ENCODE measurements around the gene ADGRA1. TPM values are rescaled to one million over a fixed set of nuclear protein-coding genes. Genes with fewer than 3 reads are reported as not detected.

The ADGRA1 gene
- total and polyA plus RNA-seq, 2 of the 13 experiments (the other 11 are each of a cell fraction or from before 2014, with no cell fraction given) = not detected

DNA sequence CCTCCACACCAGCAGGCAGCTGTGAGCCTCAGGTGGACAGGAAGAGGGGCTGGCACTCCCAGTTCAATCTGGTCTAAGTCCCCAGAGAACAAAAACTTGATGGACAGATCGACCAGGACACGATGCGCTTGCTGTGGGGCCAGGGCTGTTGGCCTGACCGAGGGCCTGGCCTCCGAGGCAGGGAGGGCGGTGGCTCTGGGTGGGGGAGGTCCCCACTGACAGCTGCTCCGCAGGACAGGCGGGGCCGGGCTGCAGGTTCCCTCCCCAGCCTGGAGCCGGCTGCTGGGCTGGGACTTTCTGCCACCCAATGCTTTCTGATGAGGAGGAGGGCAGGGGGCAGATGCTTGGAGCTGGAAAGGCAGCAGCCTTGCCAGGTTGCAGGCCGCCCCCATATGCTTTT is 37.4 kb upstream of the ADGRA1 start:
- POLR2A ChIA-PET = no interaction called here
- no peak for ATAC-seq
- no peak overlapping the region for H3K27ac ChIP-seq (ENCODE audit: extremely low read length, insufficient read depth, low read length)
- TF ChIP-seq ZNF772 (CRISPR knock-in tag; IDR thresholded peaks at IDR 0.05) (no peak), ZNF75D (CRISPR knock-in tag; IDR thresholded peaks at IDR 0.05; ENCODE audit: borderline replicate concordance) (no peak), ZMYM4 (CRISPR knock-in tag; IDR thresholded peaks at IDR 0.05) (no peak), ZNF264 (CRISPR knock-in tag; IDR thresholded peaks at IDR 0.05) (no peak), ZNF776 (CRISPR knock-in tag; IDR thresholded peaks at IDR 0.05) (no peak)
- CTCF ChIA-PET (ENCODE audit: low intra/inter-chr PET ratio, low total read pairs) = no interaction called here
- WGBS (ENCODE audit: low lambda C conversion rate) = no CpG with 5 or more reads among the region's 11 CpGs
- FAIRE-seq = no peak
- intact Hi-C loops (cut with micrococcal nuclease; ENCODE audit: unreplicated experiment) (no loop called here), in situ Hi-C loops (cut with HindIII; ENCODE audit: extremely low pct_ligation_motif_present, low pct_unique_long_range_greater_than_20kb) (no loop called here)
- H4K20me1 ChIP-seq (ENCODE audit: insufficient read depth, low read length) = no peaks in the 10 kb centered on the region
- H3K36me3 ChIP-seq (replicated peaks in 1 of 2; ENCODE audit: control insufficient read depth in 1 of 2, insufficient read depth in 2 of 2, low read length in 2 of 2) = no peaks in the 10 kb centered on the region
- BruUV-seq (replicated peaks) = no TSS peak
- no peak overlapping the region for H3K9ac ChIP-seq (ENCODE audit: insufficient read depth, low read depth, low read length)
- H3K9me3 ChIP-seq (ENCODE audit: low read length) = no peaks in the 10 kb centered on the region
- no peaks in the 10 kb centered on the region for H3K4me1 ChIP-seq (ENCODE audit: insufficient read depth, low read length)
- H3K27me3 ChIP-seq (ENCODE audit: control insufficient read depth in 1 of 2, insufficient read depth in 2 of 2, low read length in 2 of 2) = peaks cover 27 to 74% of the 10 kb centered on the region in 2 experiments; a peak in 4 of 5 replicates
- no peak overlapping the region for H2AFZ ChIP-seq (ENCODE audit: low read length)
- no peak overlapping the region for H3K4me2 ChIP-seq (ENCODE audit: low read depth, low read length)
- H3K79me2 ChIP-seq (ENCODE audit: insufficient read depth, low read length) = no peaks in the 10 kb centered on the region
- no peak overlapping the region for H3K4me3 ChIP-seq (replicated peaks in 1 of 3; ENCODE audit: insufficient read depth in 1 of 3, low read depth in 2 of 3, low read length in 3 of 3)
- DNase-seq (ENCODE audit: low spot score) = no peak

DNA sequence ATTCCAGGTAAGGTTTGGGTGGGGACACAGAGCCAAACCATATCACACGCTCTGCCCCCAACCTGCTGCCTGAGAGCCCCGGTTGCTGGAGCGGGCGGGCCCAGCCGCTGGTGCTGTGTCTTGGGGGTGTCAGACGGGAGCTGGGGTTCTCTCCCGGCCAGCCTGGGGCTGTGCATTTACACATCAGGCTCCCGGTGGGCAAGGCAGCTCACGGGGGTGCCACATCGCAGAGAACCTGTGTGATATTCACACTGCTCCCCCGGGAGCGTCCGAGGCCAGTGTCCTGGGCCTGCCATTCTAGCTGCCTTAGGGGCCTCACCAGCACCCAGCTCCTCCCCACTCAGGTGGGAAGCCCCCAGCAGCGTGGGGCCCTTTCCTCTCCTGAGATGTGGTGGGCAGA is 35.6 kb upstream of the ADGRA1 start:
- no TSS peak for BruUV-seq (replicated peaks)
- Histone ChIP-seq H3K27me3 (ENCODE audit: control insufficient read depth in 1 of 2, insufficient read depth in 2 of 2, low read length in 2 of 2) (peaks cover 20 to 70% of the 10 kb centered on the region in 2 experiments; a peak in 4 of 5 replicates), H3K4me3 (replicated peaks in 1 of 3; ENCODE audit: insufficient read depth in 1 of 3, low read depth in 2 of 3, low read length in 3 of 3) (no peak overlapping the region), H2AFZ (ENCODE audit: low read length) (no peak overlapping the region), H3K36me3 (replicated peaks in 1 of 2; ENCODE audit: control insufficient read depth in 1 of 2, insufficient read depth in 2 of 2, low read length in 2 of 2) (no peaks in the 10 kb centered on the region), H3K27ac (ENCODE audit: extremely low read length, insufficient read depth, low read length) (no peak overlapping the region), H3K4me1 (ENCODE audit: insufficient read depth, low read length) (no peaks in the 10 kb centered on the region), H3K79me2 (ENCODE audit: insufficient read depth, low read length) (no peaks in the 10 kb centered on the region), H4K20me1 (ENCODE audit: insufficient read depth, low read length) (no peaks in the 10 kb centered on the region), H3K9me3 (ENCODE audit: low read length) (no peaks in the 10 kb centered on the region), H3K9ac (ENCODE audit: insufficient read depth, low read depth, low read length) (no peak overlapping the region), H3K4me2 (ENCODE audit: low read depth, low read length) (no peak overlapping the region)
- WGBS (ENCODE audit: low lambda C conversion rate) = no CpG with 5 or more reads among the region's 14 CpGs
- no peak for TF ChIP-seq ZNF207 (IDR thresholded peaks at IDR 0.05; ENCODE audit: borderline replicate concordance)
- no peak for TF ChIP-seq ZFP62 (CRISPR knock-in tag; IDR thresholded peaks at IDR 0.05)
- no peak for TF ChIP-seq ZNF556 (CRISPR knock-in tag; IDR thresholded peaks at IDR 0.05; ENCODE audit: borderline replicate concordance)
- TF ChIP-seq DNMT1 (CRISPR knock-in tag; IDR thresholded peaks at IDR 0.05) = no peak
- no peak for TF ChIP-seq ZNF619 (CRISPR knock-in tag; IDR thresholded peaks at IDR 0.05)
- TF ChIP-seq ZSCAN25 (CRISPR knock-in tag; IDR thresholded peaks at IDR 0.05) = no peak
- no peak for TF ChIP-seq PAF1 (CRISPR knock-in tag; IDR thresholded peaks at IDR 0.05)
- TF ChIP-seq, protein P1, sequence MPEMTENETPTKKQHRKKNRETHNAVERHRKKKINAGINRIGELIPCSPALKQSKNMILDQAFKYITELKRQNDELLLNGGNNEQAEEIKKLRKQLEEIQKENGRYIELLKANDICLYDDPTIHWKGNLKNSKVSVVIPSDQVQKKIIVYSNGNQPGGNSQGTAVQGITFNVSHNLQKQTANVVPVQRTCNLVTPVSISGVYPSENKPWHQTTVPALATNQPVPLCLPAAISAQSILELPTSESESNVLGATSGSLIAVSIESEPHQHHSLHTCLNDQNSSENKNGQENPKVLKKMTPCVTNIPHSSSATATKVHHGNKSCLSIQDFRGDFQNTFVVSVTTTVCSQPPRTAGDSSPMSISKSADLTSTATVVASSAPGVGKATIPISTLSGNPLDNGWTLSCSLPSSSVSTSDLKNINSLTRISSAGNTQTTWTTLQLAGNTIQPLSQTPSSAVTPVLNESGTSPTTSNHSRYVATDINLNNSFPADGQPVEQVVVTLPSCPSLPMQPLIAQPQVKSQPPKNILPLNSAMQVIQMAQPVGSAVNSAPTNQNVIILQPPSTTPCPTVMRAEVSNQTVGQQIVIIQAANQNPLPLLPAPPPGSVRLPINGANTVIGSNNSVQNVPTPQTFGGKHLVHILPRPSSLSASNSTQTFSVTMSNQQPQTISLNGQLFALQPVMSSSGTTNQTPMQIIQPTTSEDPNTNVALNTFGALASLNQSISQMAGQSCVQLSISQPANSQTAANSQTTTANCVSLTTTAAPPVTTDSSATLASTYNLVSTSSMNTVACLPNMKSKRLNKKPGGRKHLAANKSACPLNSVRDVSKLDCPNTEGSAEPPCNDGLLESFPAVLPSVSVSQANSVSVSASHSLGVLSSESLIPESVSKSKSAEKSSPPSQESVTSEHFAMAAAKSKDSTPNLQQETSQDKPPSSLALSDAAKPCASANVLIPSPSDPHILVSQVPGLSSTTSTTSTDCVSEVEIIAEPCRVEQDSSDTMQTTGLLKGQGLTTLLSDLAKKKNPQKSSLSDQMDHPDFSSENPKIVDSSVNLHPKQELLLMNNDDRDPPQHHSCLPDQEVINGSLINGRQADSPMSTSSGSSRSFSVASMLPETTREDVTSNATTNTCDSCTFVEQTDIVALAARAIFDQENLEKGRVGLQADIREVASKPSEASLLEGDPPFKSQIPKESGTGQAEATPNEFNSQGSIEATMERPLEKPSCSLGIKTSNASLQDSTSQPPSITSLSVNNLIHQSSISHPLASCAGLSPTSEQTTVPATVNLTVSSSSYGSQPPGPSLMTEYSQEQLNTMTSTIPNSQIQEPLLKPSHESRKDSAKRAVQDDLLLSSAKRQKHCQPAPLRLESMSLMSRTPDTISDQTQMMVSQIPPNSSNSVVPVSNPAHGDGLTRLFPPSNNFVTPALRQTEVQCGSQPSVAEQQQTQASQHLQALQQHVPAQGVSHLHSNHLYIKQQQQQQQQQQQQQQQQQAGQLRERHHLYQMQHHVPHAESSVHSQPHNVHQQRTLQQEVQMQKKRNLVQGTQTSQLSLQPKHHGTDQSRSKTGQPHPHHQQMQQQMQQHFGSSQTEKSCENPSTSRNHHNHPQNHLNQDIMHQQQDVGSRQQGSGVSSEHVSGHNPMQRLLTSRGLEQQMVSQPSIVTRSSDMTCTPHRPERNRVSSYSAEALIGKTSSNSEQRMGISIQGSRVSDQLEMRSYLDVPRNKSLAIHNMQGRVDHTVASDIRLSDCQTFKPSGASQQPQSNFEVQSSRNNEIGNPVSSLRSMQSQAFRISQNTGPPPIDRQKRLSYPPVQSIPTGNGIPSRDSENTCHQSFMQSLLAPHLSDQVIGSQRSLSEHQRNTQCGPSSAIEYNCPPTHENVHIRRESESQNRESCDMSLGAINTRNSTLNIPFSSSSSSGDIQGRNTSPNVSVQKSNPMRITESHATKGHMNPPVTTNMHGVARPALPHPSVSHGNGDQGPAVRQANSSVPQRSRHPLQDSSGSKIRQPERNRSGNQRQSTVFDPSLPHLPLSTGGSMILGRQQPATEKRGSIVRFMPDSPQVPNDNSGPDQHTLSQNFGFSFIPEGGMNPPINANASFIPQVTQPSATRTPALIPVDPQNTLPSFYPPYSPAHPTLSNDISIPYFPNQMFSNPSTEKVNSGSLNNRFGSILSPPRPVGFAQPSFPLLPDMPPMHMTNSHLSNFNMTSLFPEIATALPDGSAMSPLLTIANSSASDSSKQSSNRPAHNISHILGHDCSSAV (CRISPR knock-in tag; IDR thresholded peaks at IDR 0.05; ENCODE audit: borderline replicate concordance) = no peak
- FAIRE-seq (no peak), ATAC-seq (no peak), DNase-seq (ENCODE audit: low spot score) (no peak)
- POLR2A ChIA-PET = no interaction called here
- in situ Hi-C loops (cut with HindIII; ENCODE audit: extremely low pct_ligation_motif_present, low pct_unique_long_range_greater_than_20kb) = no loop called here
- CTCF ChIA-PET (ENCODE audit: low intra/inter-chr PET ratio, low total read pairs) = no interaction called here
- intact Hi-C loops (cut with micrococcal nuclease; ENCODE audit: unreplicated experiment) = no loop called here

Data from HepG2 (cell line).